ENCODE measurements around the gene FAHD1.

GRCh38 chr16:1778200-1779179 is 48.5 kb upstream of the FAHD1 start:
- no peak for TF ChIP-seq CTCF (IDR thresholded peaks at IDR 0.05)
- no peak for TF ChIP-seq POLR2A (IDR thresholded peaks at IDR 0.05)
